A673 (cell line): ENCODE measurements around the gene FCGR3A. TPM values are rescaled to one million over a fixed set of nuclear protein-coding genes. Genes with fewer than 3 reads are reported as not detected.
"Not testable (repeated sequence)": the region's sequence is repeated elsewhere in the genome, so short reads cannot be mapped to it uniquely, and the experiment has no call there.

Experiments
- BruUV-seq: library from RNA; stranded (reverse); fragments of 400-500 nt; replicated peaks from 2 replicates; lab custom pipeline; 2021; lab: Mats Ljungman, UMichigan
- CTCF ChIA-PET: fragments of 300-600 bp; sonication (Branson Sonifier 250); formaldehyde crosslinking; loops from one replicate; lab custom pipeline; 2022; ENCODE audit warnings: antibody characterized with exemption; lab: Charles Lee
- POLR2A ChIA-PET: fragments of 300-600 bp; sonication (Branson Sonifier 250); formaldehyde crosslinking; loops from one replicate; lab custom pipeline; 2022; ENCODE audit warnings: antibody characterized with exemption; ENCODE audit not compliant: low non-redundant PET; lab: Charles Lee
- DNase-seq: peaks from one replicate; pipeline ENCODE4 v3.0.0-alpha.2; 2015; ENCODE audit warnings: low spot score
- H3K27ac ChIP-seq: fragments of 200-600 bp; sonication (generic); 2 replicates; pipeline ENCODE4 v1.5.1; 2016; ENCODE audit warnings: mixed run types, low read depth, mild to moderate bottlenecking, mixed read lengths, antibody characterized with exemption, low read length; ENCODE audit not compliant: poor library complexity, severe bottlenecking
- H3K27me3 ChIP-seq: fragments of 200-600 bp; sonication (generic); replicated peaks from 2 replicates; pipeline ENCODE4 v1.6.1; 2017; ENCODE audit warnings: mixed run types, low read depth, mild to moderate bottlenecking, mixed read lengths, antibody characterized with exemption, low read length; ENCODE audit not compliant: insufficient read depth, poor library complexity
- H3K36me3 ChIP-seq: fragments of 200-600 bp; sonication (generic); 2 replicates; pipeline ENCODE4 v1.6.1; 2016; ENCODE audit warnings: mixed run types, mild to moderate bottlenecking, mixed read lengths, antibody characterized with exemption, low read length; ENCODE audit not compliant: insufficient read depth, poor library complexity, severe bottlenecking
- H3K4me1 ChIP-seq: fragments of 200-600 bp; sonication (generic); 2 replicates; pipeline ENCODE4 v1.6.1; 2017; ENCODE audit warnings: mixed run types, mild to moderate bottlenecking, mixed read lengths, antibody characterized with exemption, low read length; ENCODE audit not compliant: insufficient read depth, poor library complexity, severe bottlenecking
- H3K4me3 ChIP-seq: fragments of 200-600 bp; sonication (generic); 2 replicates; pipeline ENCODE4 v1.5.1; 2016; ENCODE audit warnings: low read depth, mixed run types, mild to moderate bottlenecking, mixed read lengths, low read length; ENCODE audit not compliant: poor library complexity, severe bottlenecking
- H3K9me3 ChIP-seq: fragments of 200-600 bp; sonication (generic); 2 replicates; pipeline ENCODE4 v1.6.1; 2016; ENCODE audit warnings: mixed run types, low read depth, mild to moderate bottlenecking, mixed read lengths, antibody characterized with exemption, low read length; ENCODE audit not compliant: poor library complexity, severe bottlenecking
- intact Hi-C: fragments of 100-400 bp; cut with micrococcal nuclease; formaldehyde crosslinking; loops from one replicate; pipeline ENCODE4 v1.10.0; 2022; ENCODE audit not compliant: unreplicated experiment
- total RNA-seq: library from RNA; stranded (reverse); gene quantifications from 2 replicates; pipeline ENCODE4 v1.2.3, GENCODE V29; 2021

FCGR3A gene
- total RNA-seq, 1 experiment from 2014 or later = not detected

DNA sequence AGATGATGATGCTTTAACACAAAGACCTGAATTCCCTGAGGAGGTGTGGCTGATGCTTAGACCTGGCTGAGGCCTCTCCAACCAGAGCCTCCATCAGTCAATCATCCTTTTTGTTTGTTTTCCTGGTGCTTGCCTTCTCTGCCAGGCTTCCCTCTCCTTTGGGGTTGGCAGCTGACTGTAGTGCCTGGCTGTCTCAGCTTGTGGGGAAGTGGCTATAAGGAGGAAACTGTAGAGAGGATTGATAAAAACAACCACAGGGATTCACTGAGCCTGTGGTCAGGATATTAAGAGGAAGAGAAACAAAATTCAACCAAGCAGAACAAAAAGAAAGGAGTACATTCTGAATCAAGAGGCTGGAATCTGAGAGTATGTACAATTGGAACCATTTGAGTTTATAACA is 27.1 kb upstream of the FCGR3A start:
- CTCF ChIA-PET, H3K27me3 ChIP-seq, H3K4me1 ChIP-seq, H3K27ac ChIP-seq, BruUV-seq, H3K36me3 ChIP-seq, H3K4me3 ChIP-seq, POLR2A ChIA-PET, H3K9me3 ChIP-seq, intact Hi-C loops, DNase-seq: not testable (repeated sequence)

DNA sequence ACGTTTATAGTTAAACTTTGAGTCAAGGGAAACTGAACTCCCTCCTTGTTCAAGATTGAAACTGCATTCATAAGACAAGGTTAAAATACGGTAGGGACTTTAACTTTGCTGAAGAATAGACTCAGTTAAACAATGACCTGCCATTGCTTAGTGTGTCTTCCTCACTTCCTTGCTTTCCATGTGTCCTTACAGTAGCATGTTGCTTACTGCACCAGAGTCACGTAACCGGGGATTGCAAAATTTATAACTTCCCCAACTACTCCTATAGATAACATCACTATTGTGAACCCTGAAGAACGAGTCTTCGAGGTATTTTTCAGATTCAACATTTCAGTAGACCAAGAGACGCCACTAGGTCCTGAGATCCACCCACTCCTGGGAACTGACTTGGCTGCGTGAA is 22.1 kb upstream of the FCGR3A start:
- BruUV-seq, H3K27ac ChIP-seq, CTCF ChIA-PET, H3K4me3 ChIP-seq, POLR2A ChIA-PET, H3K36me3 ChIP-seq, intact Hi-C loops, DNase-seq, H3K4me1 ChIP-seq, H3K27me3 ChIP-seq, H3K9me3 ChIP-seq: not testable (repeated sequence)

DNA sequence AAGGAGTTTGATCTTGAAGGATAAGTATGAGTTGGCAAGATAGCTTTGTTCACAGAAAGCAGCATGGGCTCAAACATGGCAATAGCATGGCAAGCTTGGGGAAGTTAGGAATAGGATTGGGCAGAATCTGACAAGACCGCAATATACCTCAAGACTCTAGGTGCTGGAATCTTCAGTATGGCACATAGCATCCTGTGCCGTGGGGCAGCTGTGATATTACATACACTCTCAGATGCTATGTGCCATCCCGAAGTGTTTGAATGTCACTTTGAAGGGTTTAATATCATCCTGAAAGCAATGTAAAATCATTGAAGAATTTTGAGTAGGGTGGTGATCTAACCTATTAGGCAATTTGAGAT is 17.0 kb upstream of the FCGR3A start:
- POLR2A ChIA-PET, H3K9me3 ChIP-seq, H3K4me1 ChIP-seq, H3K27me3 ChIP-seq, CTCF ChIA-PET, DNase-seq, H3K36me3 ChIP-seq, BruUV-seq, H3K27ac ChIP-seq, H3K4me3 ChIP-seq: not testable (repeated sequence)
- intact Hi-C loops = loop anchor here (10.0 kb wide), 1 partner anchor 168 kb away; no protein-coding TSS in a partner anchor

DNA sequence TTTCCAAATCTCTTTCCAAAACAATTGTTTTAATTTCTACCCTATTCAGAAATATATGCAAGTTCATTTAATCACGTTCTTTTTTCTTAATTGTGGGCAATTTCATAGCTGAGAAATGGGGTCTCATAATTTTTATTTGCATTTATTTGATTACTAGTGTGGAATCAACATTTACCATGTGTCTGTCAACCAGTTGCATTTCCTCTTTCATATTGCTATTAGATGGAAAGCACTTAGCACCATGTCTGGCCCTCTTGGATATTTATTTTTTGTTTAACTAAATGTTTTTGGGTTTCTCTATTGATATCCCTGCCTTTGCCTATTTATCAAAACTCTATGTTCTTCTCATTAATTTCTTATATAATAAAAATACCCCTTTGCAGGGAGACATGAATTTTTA is 13.9 kb upstream of the FCGR3A start:
- H3K4me1 ChIP-seq, BruUV-seq, H3K9me3 ChIP-seq, CTCF ChIA-PET, H3K27ac ChIP-seq, POLR2A ChIA-PET, H3K27me3 ChIP-seq, DNase-seq, H3K4me3 ChIP-seq, H3K36me3 ChIP-seq: not testable (repeated sequence)
- intact Hi-C loops = loop anchor here (10.0 kb wide), 1 partner anchor 171 kb away; no protein-coding TSS in a partner anchor

DNA sequence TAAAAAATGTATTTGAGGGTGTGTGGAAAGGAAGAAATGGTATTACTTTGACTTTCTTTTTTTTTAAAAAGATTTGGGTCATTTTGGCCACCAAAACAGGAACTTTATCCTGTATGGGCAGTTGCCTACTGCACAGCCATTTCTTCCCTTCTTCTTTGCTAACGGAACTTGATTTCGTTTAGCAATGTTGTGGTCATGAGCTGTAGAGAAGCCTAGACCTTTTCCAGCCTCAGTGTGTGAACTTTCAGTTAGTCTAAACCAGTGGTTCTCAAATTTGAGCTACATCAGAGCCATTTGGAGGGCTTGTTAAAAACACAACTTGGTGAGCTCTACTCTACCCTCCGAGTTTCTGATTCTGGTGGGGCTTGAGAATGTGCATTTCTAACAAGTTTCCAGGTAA is 12.8 kb upstream of the FCGR3A start:
- H3K27ac ChIP-seq, H3K4me3 ChIP-seq, H3K36me3 ChIP-seq, H3K27me3 ChIP-seq, H3K4me1 ChIP-seq, CTCF ChIA-PET, H3K9me3 ChIP-seq, POLR2A ChIA-PET, DNase-seq, BruUV-seq: not testable (repeated sequence)
- intact Hi-C loops = loop anchor here (10.0 kb wide), 1 partner anchor 172 kb away; no protein-coding TSS in a partner anchor

DNA sequence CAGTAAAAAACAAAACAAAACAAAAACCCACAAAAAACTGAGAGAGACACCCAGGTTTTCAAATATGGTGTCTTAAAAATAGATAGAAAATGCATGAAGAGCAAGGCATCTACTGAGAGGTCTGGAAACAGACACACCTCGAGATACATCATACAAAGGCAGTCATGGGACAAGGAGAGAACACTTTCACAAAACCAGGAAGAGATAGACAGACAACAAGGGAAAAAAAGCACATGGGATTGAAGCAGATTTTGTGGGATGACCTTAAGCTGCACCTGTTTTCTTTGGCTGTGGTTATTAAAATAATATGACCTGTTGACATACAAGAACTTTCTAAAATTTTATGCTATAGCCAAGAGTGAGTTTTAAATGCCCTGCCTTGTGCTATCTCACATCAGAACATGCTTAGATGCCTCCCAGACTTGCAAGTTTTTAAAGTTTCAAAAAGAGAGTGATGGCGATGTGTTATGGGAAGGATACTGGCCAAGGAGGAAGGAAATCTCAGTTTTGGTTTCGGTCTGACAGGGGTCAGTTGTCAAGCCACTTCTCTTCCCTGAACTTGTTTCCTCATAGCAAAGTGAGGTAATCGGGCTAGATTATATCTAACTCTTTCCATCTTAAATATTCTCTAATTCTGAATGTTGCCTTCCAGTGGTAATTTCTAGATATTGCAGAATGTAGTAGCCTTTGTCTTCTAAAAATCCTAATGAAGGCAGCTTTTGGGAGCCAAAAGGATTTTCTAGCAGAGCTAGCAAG is 11.5 kb upstream of the FCGR3A start:
- H3K9me3 ChIP-seq, DNase-seq, H3K36me3 ChIP-seq, H3K4me1 ChIP-seq, BruUV-seq, H3K27me3 ChIP-seq, CTCF ChIA-PET, POLR2A ChIA-PET, H3K27ac ChIP-seq, H3K4me3 ChIP-seq: not testable (repeated sequence)
- intact Hi-C loops = loop anchor here (10.0 kb wide), 1 partner anchor 174 kb away; no protein-coding TSS in a partner anchor

DNA sequence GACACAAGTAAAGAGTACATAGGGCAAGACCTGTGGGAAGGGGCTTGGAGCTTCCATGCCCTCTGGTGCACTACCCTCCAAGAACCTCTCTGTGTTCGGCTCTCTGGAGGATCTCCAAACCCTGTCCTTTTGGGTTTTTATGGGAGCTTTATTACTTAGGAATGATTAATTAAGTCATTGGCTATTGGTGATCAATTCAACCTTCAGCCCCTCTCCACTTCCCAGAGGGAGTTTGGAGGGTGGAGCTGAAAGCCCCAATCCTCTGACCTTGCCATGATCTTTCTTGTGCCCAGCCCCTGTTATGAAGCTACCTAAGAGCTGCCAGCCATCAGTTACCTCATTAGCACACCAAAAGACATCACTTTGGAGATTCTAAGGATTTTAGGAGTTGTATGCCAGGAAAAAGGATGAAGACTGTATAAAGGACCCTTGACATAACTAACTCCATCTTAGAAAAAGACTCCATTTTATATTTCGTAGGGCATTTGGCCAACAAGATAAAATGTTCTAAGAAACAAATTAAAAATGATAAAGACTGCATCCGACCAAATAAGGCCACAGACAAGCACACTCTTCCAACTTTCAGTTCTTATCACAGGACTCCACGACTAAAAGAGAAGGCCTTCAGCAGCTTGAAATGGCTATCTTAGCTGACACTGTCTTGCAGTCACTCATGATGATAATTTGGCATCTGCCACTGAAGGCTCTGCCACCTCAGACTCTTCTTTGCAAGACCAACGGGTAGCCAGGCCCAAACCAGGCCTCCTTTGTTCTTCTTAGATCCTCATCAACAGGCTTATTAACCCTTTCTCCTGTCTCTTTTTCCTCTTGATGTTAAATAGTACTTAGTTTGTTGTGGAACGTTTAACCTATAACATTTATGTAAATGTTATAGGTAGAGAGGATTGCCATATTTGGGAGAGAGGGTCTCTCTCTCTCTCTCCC is 8.2 kb upstream of the FCGR3A start:
- H3K9me3 ChIP-seq, DNase-seq: not testable (repeated sequence)

More for the DNA sequence above, 8.2 kb upstream of the FCGR3A start:
- H3K4me3 ChIP-seq, POLR2A ChIA-PET, BruUV-seq, CTCF ChIA-PET, H3K27me3 ChIP-seq, H3K4me1 ChIP-seq, intact Hi-C loops, H3K36me3 ChIP-seq, H3K27ac ChIP-seq: not testable (repeated sequence)
